Suprapubic skin (tissue), 4 donors: ENCODE data around the gene CEBPE.

Experiments
- EP300 ChIP-seq: sonication (generic); formaldehyde crosslinking; IDR thresholded peaks from one replicate; pipeline ENCODE4 v1.6.1; 2017; ENCODE audit warnings: antibody characterized with exemption
- POLR2A ChIP-seq, 2 donors: fragments of 450-650 bp; IDR thresholded peaks; one replicate each; pipeline ENCODE4 v1.6.1; 2017; ENCODE audit warnings: antibody characterized with exemption in 2 of 2, mild to moderate bottlenecking in 2 of 2, moderate library complexity in 2 of 2
- POLR2AphosphoS5 ChIP-seq, 3 donors: sonication (generic); formaldehyde crosslinking; IDR thresholded peaks; one replicate each; pipeline ENCODE4 v1.6.1; 2017; ENCODE audit warnings: antibody characterized with exemption in 3 of 3
- TF ChIP-seq, protein P1 (sequence below), 2 donors: fragments of 200-600 bp in 1 of 2; fragments of 450-650 bp in 1 of 2; sonication (generic) in 1 of 2; IDR thresholded peaks; one replicate each; pipeline ENCODE4 v1.5.1; 2016 to 2019; ENCODE audit warnings: antibody characterized with exemption in 2 of 2, mild to moderate bottlenecking in 1 of 2, moderate library complexity in 1 of 2

DNA sequence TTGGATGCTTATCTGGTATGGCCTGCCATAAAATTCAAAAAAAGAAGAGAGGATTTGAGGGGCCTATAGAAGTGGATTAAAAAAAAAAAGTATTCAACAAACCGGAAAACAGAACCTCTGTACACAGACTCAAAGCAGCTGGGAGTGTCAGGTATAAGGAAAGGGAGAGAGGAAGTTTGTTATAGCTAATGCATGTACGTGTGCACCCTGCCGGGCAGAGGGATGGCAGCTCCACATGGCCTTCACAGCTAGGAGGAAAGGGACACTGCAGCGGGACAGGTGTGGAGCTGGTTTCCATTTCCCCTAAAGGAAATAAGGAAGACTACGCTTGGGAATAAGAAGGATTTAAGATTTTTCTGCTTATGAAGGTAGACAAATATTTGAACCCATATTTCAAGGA is 43.0 kb upstream of the CEBPE start:
- TF ChIP-seq, protein P1, sequence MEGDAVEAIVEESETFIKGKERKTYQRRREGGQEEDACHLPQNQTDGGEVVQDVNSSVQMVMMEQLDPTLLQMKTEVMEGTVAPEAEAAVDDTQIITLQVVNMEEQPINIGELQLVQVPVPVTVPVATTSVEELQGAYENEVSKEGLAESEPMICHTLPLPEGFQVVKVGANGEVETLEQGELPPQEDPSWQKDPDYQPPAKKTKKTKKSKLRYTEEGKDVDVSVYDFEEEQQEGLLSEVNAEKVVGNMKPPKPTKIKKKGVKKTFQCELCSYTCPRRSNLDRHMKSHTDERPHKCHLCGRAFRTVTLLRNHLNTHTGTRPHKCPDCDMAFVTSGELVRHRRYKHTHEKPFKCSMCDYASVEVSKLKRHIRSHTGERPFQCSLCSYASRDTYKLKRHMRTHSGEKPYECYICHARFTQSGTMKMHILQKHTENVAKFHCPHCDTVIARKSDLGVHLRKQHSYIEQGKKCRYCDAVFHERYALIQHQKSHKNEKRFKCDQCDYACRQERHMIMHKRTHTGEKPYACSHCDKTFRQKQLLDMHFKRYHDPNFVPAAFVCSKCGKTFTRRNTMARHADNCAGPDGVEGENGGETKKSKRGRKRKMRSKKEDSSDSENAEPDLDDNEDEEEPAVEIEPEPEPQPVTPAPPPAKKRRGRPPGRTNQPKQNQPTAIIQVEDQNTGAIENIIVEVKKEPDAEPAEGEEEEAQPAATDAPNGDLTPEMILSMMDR (IDR thresholded peaks at IDR 0.05), result no peak
- TF ChIP-seq POLR2AphosphoS5 (IDR thresholded peaks at IDR 0.05) (no peak), EP300 (no peak), POLR2A (IDR thresholded peaks at IDR 0.05) (no peak)
